B cell (primary cell): ENCODE measurements around the gene ARHGAP26.

Experiments
- EZH2 ChIP-seq: IDR thresholded peaks from 2 replicates; pipeline ENCODE4 v1.6.1; 2012; ENCODE audit warnings: borderline replicate concordance, low read depth, mild to moderate bottlenecking, moderate library complexity, low read length; ENCODE audit not compliant: insufficient read depth, poor library complexity, severe bottlenecking
- TF ChIP-seq, protein P1 (sequence below): fragments of 200-600 bp; IDR thresholded peaks from one replicate; pipeline ENCODE4 v1.8.0; 2022; ENCODE audit warnings: antibody characterized with exemption, mild to moderate bottlenecking

DNA sequence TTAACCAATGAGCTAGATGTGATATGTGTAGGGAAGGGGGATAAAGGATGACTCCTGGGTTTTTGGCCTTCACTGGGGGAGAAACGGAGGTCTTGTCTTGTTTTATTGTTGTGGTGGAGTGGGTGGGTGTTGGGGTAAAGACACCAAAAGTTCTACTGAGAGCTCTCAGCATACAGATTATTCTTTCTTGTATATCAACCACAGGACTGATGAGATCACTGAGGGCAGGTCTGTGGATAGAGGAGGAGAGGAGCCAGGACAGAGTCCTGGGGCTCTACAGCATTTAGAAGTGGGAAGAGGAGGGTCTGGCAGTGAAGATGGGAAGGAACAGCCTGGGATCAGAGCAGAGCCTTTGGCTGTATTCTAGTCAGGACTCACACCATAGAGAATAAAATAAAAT, 310.8 kb downstream of the ARHGAP26 start:
- TF ChIP-seq, protein P1, sequence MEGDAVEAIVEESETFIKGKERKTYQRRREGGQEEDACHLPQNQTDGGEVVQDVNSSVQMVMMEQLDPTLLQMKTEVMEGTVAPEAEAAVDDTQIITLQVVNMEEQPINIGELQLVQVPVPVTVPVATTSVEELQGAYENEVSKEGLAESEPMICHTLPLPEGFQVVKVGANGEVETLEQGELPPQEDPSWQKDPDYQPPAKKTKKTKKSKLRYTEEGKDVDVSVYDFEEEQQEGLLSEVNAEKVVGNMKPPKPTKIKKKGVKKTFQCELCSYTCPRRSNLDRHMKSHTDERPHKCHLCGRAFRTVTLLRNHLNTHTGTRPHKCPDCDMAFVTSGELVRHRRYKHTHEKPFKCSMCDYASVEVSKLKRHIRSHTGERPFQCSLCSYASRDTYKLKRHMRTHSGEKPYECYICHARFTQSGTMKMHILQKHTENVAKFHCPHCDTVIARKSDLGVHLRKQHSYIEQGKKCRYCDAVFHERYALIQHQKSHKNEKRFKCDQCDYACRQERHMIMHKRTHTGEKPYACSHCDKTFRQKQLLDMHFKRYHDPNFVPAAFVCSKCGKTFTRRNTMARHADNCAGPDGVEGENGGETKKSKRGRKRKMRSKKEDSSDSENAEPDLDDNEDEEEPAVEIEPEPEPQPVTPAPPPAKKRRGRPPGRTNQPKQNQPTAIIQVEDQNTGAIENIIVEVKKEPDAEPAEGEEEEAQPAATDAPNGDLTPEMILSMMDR, result no peak
- TF ChIP-seq EZH2, result no peak
